IMR-90 (cell line): ENCODE results near the gene ANXA3. TPM values are rescaled to one million over a fixed set of nuclear protein-coding genes. Genes with fewer than 3 reads are reported as not detected.

Source experiments
- ATAC-seq: fragments of 200-7000 bp; cut with Tn5 transposase; 2 replicates; pipeline ENCODE4 v1.9.1; 2020; ENCODE audit warnings: low read depth, mild to moderate bottlenecking, moderate library complexity
- BruUV-seq: library from RNA; stranded (reverse); fragments of 400-500 nt; replicated peaks from 2 replicates; lab custom pipeline; 2021; lab: Mats Ljungman, UMichigan
- CTCF ChIA-PET: fragments of 300-600 bp; formaldehyde crosslinking; extraction: SDS; loops from one replicate; lab custom pipeline; 2021; ENCODE audit warnings: antibody characterized with exemption; lab: Yijun Ruan, JAX
- POLR2A ChIA-PET: fragments of 300-600 bp; sonication (Branson Sonifier 250); formaldehyde crosslinking; loops from one replicate; lab custom pipeline; 2022; ENCODE audit warnings: antibody characterized with exemption; ENCODE audit not compliant: unreplicated experiment; lab: Charles Lee
- DNase-seq: peaks from one replicate; pipeline ENCODE4 v3.0.0; 2013
- H2AFZ ChIP-seq: replicated peaks from 2 replicates; pipeline ENCODE3; 2013; ENCODE audit warnings: low read length, mild to moderate bottlenecking; ENCODE audit not compliant: poor library complexity
- H2AK5ac ChIP-seq: 2 replicates; pipeline ENCODE4 v1.6.1; 2013; ENCODE audit warnings: low read depth, low read length, inconsistent platforms
- H2AK9ac ChIP-seq: replicated peaks from 2 replicates; pipeline ENCODE3; 2013; ENCODE audit warnings: mild to moderate bottlenecking, low read depth, low read length, moderate library complexity; ENCODE audit not compliant: poor library complexity
- H2BK120ac ChIP-seq: 2 replicates; pipeline ENCODE4 v1.6.1; 2013; ENCODE audit warnings: low read depth, low read length, inconsistent platforms
- H2BK15ac ChIP-seq: 3 replicates; pipeline ENCODE4 v1.6.1; 2013; ENCODE audit warnings: low read depth, low read length, inconsistent platforms
- H2BK20ac ChIP-seq: 2 replicates; pipeline ENCODE4 v1.6.1; 2013; ENCODE audit warnings: low read depth, mild to moderate bottlenecking, inconsistent platforms, low read length, moderate library complexity
- H2BK5ac ChIP-seq: 2 replicates; pipeline ENCODE4 v1.6.1; 2013; ENCODE audit warnings: mild to moderate bottlenecking, low read depth, low read length, inconsistent platforms; ENCODE audit not compliant: poor library complexity, severe bottlenecking
- H3K14ac ChIP-seq: replicated peaks from 2 replicates; pipeline ENCODE4 v1.6.1; 2013; ENCODE audit warnings: low read depth, low read length, inconsistent platforms
- H3K18ac ChIP-seq: 2 replicates; pipeline ENCODE4 v1.6.1; 2013; ENCODE audit warnings: low read depth, low read length, control low read depth
- H3K23ac ChIP-seq: 2 replicates; pipeline ENCODE4 v1.6.1; 2013; ENCODE audit warnings: low read depth, low read length, inconsistent platforms
- H3K27ac ChIP-seq: 2 replicates; pipeline ENCODE4 v1.5.1; 2013; ENCODE audit warnings: mild to moderate bottlenecking, control low read depth, low read length; ENCODE audit not compliant: insufficient read depth
- H3K27me3 ChIP-seq: 2 replicates; pipeline ENCODE4 v1.6.1; 2013; ENCODE audit warnings: low read length; ENCODE audit not compliant: control insufficient read depth, insufficient read depth
- H3K36me3 ChIP-seq: 2 replicates; pipeline ENCODE4 v1.6.1; 2013; ENCODE audit warnings: low read length, mixed read lengths; ENCODE audit not compliant: control insufficient read depth, insufficient read depth
- H3K4ac ChIP-seq: 2 replicates; pipeline ENCODE4 v1.6.1; 2013; ENCODE audit warnings: low read depth, low read length, inconsistent platforms
- H3K4me1 ChIP-seq: 2 replicates; pipeline ENCODE4 v1.6.1; 2013; ENCODE audit warnings: low read length, mixed read lengths; ENCODE audit not compliant: control insufficient read depth, insufficient read depth
- H3K4me2 ChIP-seq: 2 replicates; pipeline ENCODE4 v1.6.1; 2013; ENCODE audit warnings: low read depth, mild to moderate bottlenecking, control low read depth, low read length, moderate library complexity
- H3K4me3 ChIP-seq: 2 replicates; pipeline ENCODE4 v1.5.1; 2013; ENCODE audit warnings: low read depth, mild to moderate bottlenecking, control low read depth, low read length, moderate library complexity; ENCODE audit not compliant: insufficient read depth
- H3K56ac ChIP-seq: 2 replicates; pipeline ENCODE4 v1.6.1; 2013; ENCODE audit warnings: low read length, inconsistent platforms; ENCODE audit not compliant: insufficient read depth; ENCODE audit errors: extremely low read depth
- H3K79me1 ChIP-seq, 2 experiments: 2 replicates each; pipeline ENCODE4 v1.6.1; 2013; ENCODE audit warnings: low read length in 2 of 2, inconsistent platforms in 1 of 2, low read depth in 1 of 2
- H3K9ac ChIP-seq: 2 replicates; pipeline ENCODE4 v1.6.1; 2013; ENCODE audit warnings: low read depth, low read length, control low read depth
- H3K9me1 ChIP-seq: 2 replicates; pipeline ENCODE4 v1.6.1; 2013; ENCODE audit warnings: low read length, inconsistent platforms; ENCODE audit not compliant: insufficient read depth
- H3K9me3 ChIP-seq: 2 replicates; pipeline ENCODE4 v1.6.1; 2013; ENCODE audit warnings: low read length; ENCODE audit not compliant: control insufficient read depth, insufficient read depth
- H4K20me1 ChIP-seq: 2 replicates; pipeline ENCODE4 v1.6.1; 2013; ENCODE audit warnings: low read length, inconsistent platforms; ENCODE audit not compliant: insufficient read depth
- H4K5ac ChIP-seq: 2 replicates; pipeline ENCODE4 v1.6.1; 2013; ENCODE audit warnings: mild to moderate bottlenecking, low read depth, low read length, control low read depth
- H4K8ac ChIP-seq, 2 experiments: 2 replicates each; pipeline ENCODE4 v1.6.1; 2013; ENCODE audit warnings: low read depth in 2 of 2, low read length in 2 of 2, control low read depth in 1 of 2, inconsistent platforms in 1 of 2
- H4K91ac ChIP-seq: 2 replicates; pipeline ENCODE4 v1.6.1; 2013; ENCODE audit warnings: low read depth, low read length, inconsistent platforms; ENCODE audit not compliant: insufficient read depth
- BHLHE40 ChIP-seq: fragments of 150-350 bp; IDR thresholded peaks from 2 replicates; pipeline ENCODE4 v1.6.1; 2016; ENCODE audit warnings: mild to moderate bottlenecking, low read depth, low read length
- CEBPB ChIP-seq: IDR thresholded peaks from 2 replicates; pipeline ENCODE4 v1.6.1; 2012; ENCODE audit warnings: low read depth, low read length, improper control_type of control experiment
- CHD1 ChIP-seq: IDR thresholded peaks from 2 replicates; pipeline ENCODE4 v1.6.1; 2012; ENCODE audit warnings: low read depth, low read length, improper control_type of control experiment
- CTCF ChIP-seq: conservative IDR thresholded peaks from 2 replicates; pipeline ENCODE4 v1.5.1; 2012; ENCODE audit warnings: mild to moderate bottlenecking, low read depth, low read length, improper control_type of control experiment
- ELK1 ChIP-seq: fragments of 150-350 bp; IDR thresholded peaks from 2 replicates; pipeline ENCODE4 v1.6.1; 2016; ENCODE audit warnings: low read depth, mild to moderate bottlenecking, low read length, moderate library complexity, borderline replicate concordance
- FOS ChIP-seq: fragments of 150-350 bp; IDR thresholded peaks from 2 replicates; pipeline ENCODE4 v1.6.1; 2016; ENCODE audit warnings: low read depth, low read length
- MAFK ChIP-seq: IDR thresholded peaks from 2 replicates; pipeline ENCODE4 v1.6.1; 2012; ENCODE audit warnings: low read depth, low read length, improper control_type of control experiment
- MXI1 ChIP-seq: IDR thresholded peaks from 2 replicates; pipeline ENCODE4 v1.6.1; 2012; ENCODE audit warnings: low read depth, mild to moderate bottlenecking, low read length, moderate library complexity, borderline replicate concordance
- NFE2L2 ChIP-seq: fragments of 150-350 bp; IDR thresholded peaks from 2 replicates; pipeline ENCODE4 v1.6.1; 2016; ENCODE audit warnings: low read depth, mild to moderate bottlenecking, low read length
- POLR2A ChIP-seq: IDR thresholded peaks from 2 replicates; pipeline ENCODE4 v1.6.1; 2012; ENCODE audit warnings: mild to moderate bottlenecking, low read depth, low read length
- RAD21 ChIP-seq: IDR thresholded peaks from 2 replicates; pipeline ENCODE4 v1.6.1; 2012; ENCODE audit warnings: low read length, improper control_type of control experiment
- RCOR1 ChIP-seq: IDR thresholded peaks from 2 replicates; pipeline ENCODE4 v1.6.1; 2012; ENCODE audit warnings: mild to moderate bottlenecking, low read length, improper control_type of control experiment; ENCODE audit not compliant: insufficient replicate concordance
- USF2 ChIP-seq: fragments of 150-350 bp; IDR thresholded peaks from 2 replicates; pipeline ENCODE4 v1.6.1; 2017; ENCODE audit warnings: mild to moderate bottlenecking, antibody characterized with exemption, low read length, low read depth
- WGBS, 2 experiments: methylation state at CpG; one replicate each; pipeline versions ENCODE4 v1.1.5 to v1.1.7; 2013; ENCODE audit warnings: missing lambda C conversion rate in 2 of 2; ENCODE audit not compliant: insufficient read length in 1 of 2; ENCODE audit errors: extremely low coverage in 2 of 2; 5-methylcytosine and 5-hydroxymethylcytosine counted together
- dilution Hi-C: fragments of 300-500 bp; cut with HindIII; formaldehyde crosslinking; loops from one replicate; pipeline ENCODE4 v1.14.3; 2018; ENCODE audit warnings: low sequenced_read_pairs; ENCODE audit not compliant: unreplicated experiment
- in situ Hi-C: fragments of 300-500 bp; cut with MboI; formaldehyde crosslinking; loops from 3 replicates; pipeline ENCODE4 v1.14.3; 2019; ENCODE audit warnings: low sequenced_read_pairs, inconsistent platforms, mixed read lengths
- intact Hi-C: fragments of 100-400 bp; cut with micrococcal nuclease; formaldehyde crosslinking; loops from 2 replicates; pipeline ENCODE4 v1.10.0; 2022
- polyA plus RNA-seq, 3 experiments: library from polyadenylated mRNA; depleted of rRNA; stranded (reverse); fragments of >200 nt; gene quantifications; 2 replicates each; pipeline ENCODE4 v1.2.3, GENCODE V29; 2012; ENCODE audit warnings: low replicate concordance in 1 of 3
- total RNA-seq: library from RNA; depleted of rRNA; stranded (reverse); fragments of >200 nt; gene quantifications from 2 replicates; pipeline ENCODE4 v1.2.3, GENCODE V29; 2012

ANXA3 gene
- total and polyA plus RNA-seq, 2 of the 4 experiments (the other 2 are of a cell fraction), result 4.2 to 5.0 TPM

- Histone ChIP-seq H3K4me3 (no peak overlapping the region), H3K9me1 (peaks cover 10% of the 10 kb centered on the region), H2BK120ac (no peak overlapping the region), H4K20me1 (no peaks in the 10 kb centered on the region), H3K27me3 (no peaks in the 10 kb centered on the region), H2AK9ac (no peak overlapping the region), H2BK20ac (no peak overlapping the region), H3K14ac (no peak overlapping the region), H3K4me2 (no peak overlapping the region), H3K9ac (no peak overlapping the region), H3K9me3 (no peaks in the 10 kb centered on the region), H4K5ac (no peak overlapping the region), H4K8ac (no peak overlapping the region), H2BK15ac (no peak overlapping the region), H3K36me3 (no peaks in the 10 kb centered on the region), H3K4ac (no peak overlapping the region), H3K27ac (no peak overlapping the region), H3K56ac (no peak overlapping the region), H3K4me1 (peaks cover 10% of the 10 kb centered on the region), H3K79me1 (0 out of 4 replicates have a peak, but pooled peaks cover 0 to 4% of the 10 kb centered on the region in 2 experiments), H3K23ac (no peak overlapping the region), H3K18ac (no peak overlapping the region), H2AFZ (no peak overlapping the region), H4K91ac (no peak overlapping the region), H2BK5ac (no peak overlapping the region), H2AK5ac (no peak overlapping the region)
- TF ChIP-seq CTCF (no peak), USF2 (no peak), POLR2A (no peak), NFE2L2 (no peak), RAD21 (no peak), CHD1 (no peak), ELK1 (no peak), FOS (no peak), RCOR1 (no peak), MXI1 (no peak), CEBPB (no peak), MAFK (no peak), BHLHE40 (no peak)
- in situ Hi-C loops, result no loop called here
- dilution Hi-C loops, result no loop called here
- ChIA-PET POLR2A (no interaction called here), CTCF (no interaction called here)
- ATAC-seq (no peak), DNase-seq (no peak)
- intact Hi-C loops, result no loop called here
- BruUV-seq, result no TSS peak
- WGBS, 2 experiments, result 43% methylated on average over 1 of the region's 3 CpGs; no CpG with 5 or more reads in 1 of the 2 experiments
These were observed 26.0 kb upstream of the ANXA3 start for GRCh38 chr4:78525559-78525958.
